Smooth muscle cell (in vitro differentiated cells): ENCODE results near the gene POLR3GL. TPM values are rescaled to one million over a fixed set of nuclear protein-coding genes. Genes with fewer than 3 reads are reported as not detected.

Experiments used
- DNase-seq: peaks from one replicate; lab custom pipeline; 2025; ENCODE audit not compliant: unreplicated experiment; lab: John Stamatoyannopoulos, UW
- H2AFZ ChIP-seq: fragments of 200-600 bp; sonication (generic); 2 replicates; pipeline ENCODE4 v1.6.0; 2016; ENCODE audit warnings: antibody characterized with exemption, low read depth, mild to moderate bottlenecking
- H3F3A ChIP-seq: fragments of 200-600 bp; sonication (generic); 2 replicates; pipeline ENCODE4 v1.6.0; 2017; ENCODE audit warnings: antibody characterized with exemption, low read depth
- H3K27ac ChIP-seq: fragments of 200-600 bp; sonication (generic); 2 replicates; pipeline ENCODE4 v1.5.1; 2016; ENCODE audit warnings: low read depth, mild to moderate bottlenecking
- H3K27me3 ChIP-seq: fragments of 200-600 bp; sonication (generic); 2 replicates; pipeline ENCODE4 v1.6.1; 2016; ENCODE audit warnings: low read depth, mild to moderate bottlenecking
- H3K36me3 ChIP-seq: fragments of 200-600 bp; sonication (generic); 2 replicates; pipeline ENCODE4 v1.5.1; 2016; ENCODE audit warnings: low read depth
- H3K4me1 ChIP-seq: fragments of 200-600 bp; sonication (generic); 2 replicates; pipeline ENCODE4 v1.5.1; 2016; ENCODE audit warnings: low read depth
- H3K4me2 ChIP-seq: fragments of 200-600 bp; sonication (generic); 2 replicates; pipeline ENCODE4 v1.6.0; 2016; ENCODE audit warnings: mild to moderate bottlenecking
- H3K4me3 ChIP-seq: fragments of 200-600 bp; sonication (generic); 2 replicates; pipeline ENCODE4 v1.5.1; 2016; ENCODE audit warnings: mild to moderate bottlenecking
- H3K79me2 ChIP-seq: fragments of 200-600 bp; sonication (generic); 2 replicates; pipeline ENCODE4 v1.6.0; 2016; ENCODE audit warnings: low read depth, mild to moderate bottlenecking
- H3K9ac ChIP-seq: fragments of 200-600 bp; sonication (generic); 2 replicates; pipeline ENCODE4 v1.6.0; 2016; ENCODE audit warnings: low read depth
- H3K9me3 ChIP-seq: fragments of 200-600 bp; sonication (generic); replicated peaks from 2 replicates; pipeline ENCODE4 v1.5.1; 2016; ENCODE audit warnings: low read depth
- H4K20me1 ChIP-seq: fragments of 200-600 bp; sonication (generic); 2 replicates; pipeline ENCODE4 v1.6.0; 2016; ENCODE audit warnings: low read depth
- CTCF ChIP-seq: fragments of 200-600 bp; sonication (generic); IDR thresholded peaks from 2 replicates; pipeline ENCODE4 v1.5.1; 2017; ENCODE audit warnings: borderline replicate concordance, mild to moderate bottlenecking, antibody characterized with exemption; ENCODE audit not compliant: insufficient read depth, poor library complexity, severe bottlenecking
- WGBS: methylation state at CpG from one replicate; pipeline ENCODE4 v1.1.7; 2016; ENCODE audit warnings: low lambda C conversion rate; 5-methylcytosine and 5-hydroxymethylcytosine counted together
- polyA plus RNA-seq: library from polyadenylated mRNA; unstranded; fragments of >200 nt; fragmentation: Nextera tagmentation; extraction: Ambion mirVana; gene quantifications from 2 replicates; pipeline ENCODE4 v1.2.1, GENCODE V29; 2016
- total RNA-seq: library from RNA; depleted of rRNA; stranded (reverse); fragments of >200 nt; gene quantifications from 2 replicates; pipeline ENCODE4 v1.2.3, GENCODE V29; 2014

POLR3GL gene
- total and polyA plus RNA-seq, 2 experiments from 2014 or later, result 22.2 to 33.6 TPM

DNA sequence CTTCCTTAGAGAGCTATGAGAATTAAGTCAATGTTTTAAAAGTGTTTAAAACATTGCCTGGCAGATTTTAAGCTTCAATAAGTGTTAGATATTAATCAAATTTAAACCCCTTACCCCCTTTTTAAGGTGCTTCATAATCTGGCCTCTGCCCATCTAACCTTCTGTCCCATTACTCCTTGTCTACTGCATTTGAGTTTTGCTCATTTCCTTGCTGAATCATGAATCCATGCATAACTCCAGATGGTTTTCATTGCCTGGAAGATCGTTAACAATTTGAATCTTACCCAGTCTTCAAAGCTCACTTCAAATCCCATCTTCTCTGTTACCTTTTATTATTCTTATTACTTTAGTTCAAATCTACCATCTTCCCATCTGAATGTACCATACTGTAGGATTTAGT is 52.4 kb downstream of the POLR3GL start:
- TF ChIP-seq CTCF, result no peak
- Histone ChIP-seq H3K27ac (no peak overlapping the region), H3K27me3 (peaks cover 54% of the 10 kb centered on the region), H3K4me1 (no peaks in the 10 kb centered on the region), H3K36me3 (no peaks in the 10 kb centered on the region), H2AFZ (no peak overlapping the region), H3K9me3 (no peaks in the 10 kb centered on the region), H3K79me2 (no peaks in the 10 kb centered on the region), H3F3A (no peaks in the 10 kb centered on the region), H3K4me2 (no peak overlapping the region), H3K9ac (no peak overlapping the region), H4K20me1 (no peaks in the 10 kb centered on the region), H3K4me3 (no peak overlapping the region)
- no peak for DNase-seq
- WGBS, result 69% methylated on average over 1 of the region's 1 CpG

GRCh38 chr1:146019231-146020057 is 55.0 kb downstream of the POLR3GL start:
- Histone ChIP-seq H3F3A (no peaks in the 10 kb centered on the region), H3K79me2 (no peaks in the 10 kb centered on the region), H3K4me2 (peak overlapping the region; percentile 61), H3K9me3 (no peaks in the 10 kb centered on the region), H3K27me3 (peaks cover 57% of the 10 kb centered on the region), H2AFZ (no peak overlapping the region), H3K9ac (no peak overlapping the region), H3K4me3 (peak overlapping the region; percentile 8), H3K36me3 (no peaks in the 10 kb centered on the region), H3K27ac (no peak overlapping the region), H3K4me1 (no peaks in the 10 kb centered on the region), H4K20me1 (no peaks in the 10 kb centered on the region)
- DNase-seq, result no peak
- WGBS, result 36% methylated on average over 25 of the region's 43 CpGs
- TF ChIP-seq CTCF, result no peak

DNA sequence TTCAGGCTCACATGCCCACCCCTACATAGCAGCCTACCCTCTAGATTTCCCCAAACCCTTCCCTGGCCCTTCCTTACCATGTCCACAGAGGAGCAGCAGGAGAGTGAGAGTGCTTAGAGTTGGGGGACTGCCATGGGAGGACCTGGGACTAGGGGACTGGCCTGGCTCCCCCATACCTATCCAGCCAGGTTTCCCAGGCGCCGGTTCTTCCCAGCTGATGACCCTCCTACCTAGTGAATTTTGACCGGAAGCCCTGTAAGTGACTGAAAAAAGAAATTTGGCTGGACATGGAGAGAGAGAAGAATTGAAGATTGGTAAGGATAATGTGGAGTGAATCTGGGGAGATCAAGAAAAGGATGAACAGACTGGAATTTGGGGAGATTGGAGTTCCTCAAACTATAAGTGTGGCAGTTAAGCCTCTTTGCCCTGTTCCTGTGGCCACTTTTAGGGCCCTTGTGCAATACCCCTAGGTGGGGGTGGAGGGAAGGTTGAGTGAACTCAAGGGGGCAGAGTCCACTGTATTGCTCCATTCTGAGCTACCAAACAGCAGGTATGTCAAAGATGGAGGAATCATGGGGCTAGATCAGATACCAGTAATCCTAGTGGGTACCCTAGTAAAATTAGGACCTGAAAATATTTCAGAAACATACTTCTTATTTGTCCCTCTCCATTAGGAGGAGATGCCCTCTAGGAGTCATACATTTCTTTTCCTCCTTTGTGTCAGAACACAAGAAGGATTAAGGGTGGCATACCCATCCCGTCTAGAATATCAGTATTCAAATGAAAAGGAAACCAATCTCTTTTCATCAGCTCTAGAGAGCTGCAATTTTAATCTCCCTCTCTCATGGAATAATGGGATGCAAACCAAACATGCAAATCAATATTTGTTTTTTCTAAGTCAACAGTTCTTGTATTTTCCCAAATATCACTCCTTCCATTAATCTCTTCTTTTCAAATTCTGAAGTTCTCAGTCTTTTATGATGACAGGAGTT is 55.9 kb downstream of the POLR3GL start:
- Histone ChIP-seq H3K27ac (no peak overlapping the region), H3K9ac (no peak overlapping the region), H3K36me3 (no peaks in the 10 kb centered on the region), H3K4me3 (no peak overlapping the region), H2AFZ (no peak overlapping the region), H3K79me2 (no peaks in the 10 kb centered on the region), H3K9me3 (no peaks in the 10 kb centered on the region), H3F3A (no peaks in the 10 kb centered on the region), H3K27me3 (peaks cover 57% of the 10 kb centered on the region), H4K20me1 (no peaks in the 10 kb centered on the region), H3K4me2 (no peak overlapping the region), H3K4me1 (no peaks in the 10 kb centered on the region)
- WGBS, result 93% methylated on average over 4 of the region's 4 CpGs
- TF ChIP-seq CTCF, result no peak
- no peak for DNase-seq
